HTR-8/SVneo (cell line): ENCODE data around the gene SLC25A29.
"Not testable (repeated sequence)": the region's sequence is repeated elsewhere in the genome, so short reads cannot be mapped to it uniquely, and the experiment has no call there.

Experiments used
- DNase-seq: peaks from one replicate; pipeline ENCODE4 v3.0.0; 2011; ENCODE audit warnings: low spot score, mixed read lengths; ENCODE audit not compliant: insufficient read length
- FAIRE-seq: peaks from 2 replicates; lab custom pipeline; 2011; peaks lifted over from hg19 to GRCh38; lab: Jason Lieb, UNC

The SLC25A29 gene

GRCh38 chr14:100306101-100306997 is at the start of gene SLC25A29:
Gene SLC25A29 (minus strand): TSS chr14:100306444. CDS start chr14:100306232, 212 bp downstream.
- DNase-seq = peak; percentile 91
- FAIRE-seq = peak; percentile 99

DNA sequence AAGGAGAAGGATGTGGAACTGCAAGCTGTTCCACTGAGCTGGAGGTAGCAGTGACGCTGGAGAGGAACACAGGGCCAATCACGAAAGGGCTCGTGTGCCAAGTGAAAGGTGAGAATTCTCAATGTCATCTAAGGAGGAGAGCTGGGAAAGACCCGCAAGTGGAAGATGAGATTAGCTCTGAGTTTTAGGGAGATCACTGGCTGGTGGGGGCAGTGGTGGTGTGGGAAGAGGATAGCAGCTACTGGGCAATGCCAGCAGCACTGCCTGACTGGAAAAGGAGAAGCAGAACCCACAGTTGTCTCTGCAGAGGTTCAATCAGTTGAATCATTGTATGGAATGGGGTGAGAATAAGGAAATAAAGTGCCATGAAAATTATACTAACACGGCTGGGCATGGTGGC is 44.7 kb upstream of the SLC25A29 start:
- no peak for DNase-seq
- peak; percentile 20 for FAIRE-seq

DNA sequence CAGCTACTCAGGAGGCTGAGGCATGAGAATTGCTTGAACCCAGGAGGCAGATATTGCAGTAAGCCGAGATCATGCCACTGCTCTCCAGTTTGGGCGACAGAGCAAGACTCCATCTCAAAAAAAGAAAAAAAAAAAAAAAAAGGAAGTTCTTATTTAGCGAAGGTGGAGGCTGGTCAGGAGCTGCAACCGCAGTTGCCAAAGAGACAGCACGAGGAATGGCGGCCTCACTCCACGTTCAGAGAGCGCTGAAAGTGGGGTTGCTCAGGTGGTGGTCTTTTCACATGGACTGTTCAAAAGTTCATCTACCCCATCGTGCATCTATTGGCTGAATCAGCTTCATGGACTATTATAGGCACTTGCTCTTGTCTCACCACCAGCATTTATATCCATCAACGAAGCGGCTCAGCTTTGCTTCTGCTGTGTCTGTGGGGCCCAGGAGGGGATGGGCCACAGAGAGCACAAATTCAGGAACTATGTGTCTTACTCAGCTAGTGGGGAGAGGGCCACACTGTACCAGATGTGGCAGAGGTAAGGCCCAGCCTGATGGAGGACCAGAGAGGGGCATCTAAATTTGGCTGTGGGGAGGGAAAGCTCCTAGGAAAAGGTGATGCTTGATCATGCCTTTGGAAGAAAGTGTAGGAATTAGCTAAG is 44.2 kb upstream of the SLC25A29 start:
- DNase-seq (no peak), FAIRE-seq (no peak)

DNA sequence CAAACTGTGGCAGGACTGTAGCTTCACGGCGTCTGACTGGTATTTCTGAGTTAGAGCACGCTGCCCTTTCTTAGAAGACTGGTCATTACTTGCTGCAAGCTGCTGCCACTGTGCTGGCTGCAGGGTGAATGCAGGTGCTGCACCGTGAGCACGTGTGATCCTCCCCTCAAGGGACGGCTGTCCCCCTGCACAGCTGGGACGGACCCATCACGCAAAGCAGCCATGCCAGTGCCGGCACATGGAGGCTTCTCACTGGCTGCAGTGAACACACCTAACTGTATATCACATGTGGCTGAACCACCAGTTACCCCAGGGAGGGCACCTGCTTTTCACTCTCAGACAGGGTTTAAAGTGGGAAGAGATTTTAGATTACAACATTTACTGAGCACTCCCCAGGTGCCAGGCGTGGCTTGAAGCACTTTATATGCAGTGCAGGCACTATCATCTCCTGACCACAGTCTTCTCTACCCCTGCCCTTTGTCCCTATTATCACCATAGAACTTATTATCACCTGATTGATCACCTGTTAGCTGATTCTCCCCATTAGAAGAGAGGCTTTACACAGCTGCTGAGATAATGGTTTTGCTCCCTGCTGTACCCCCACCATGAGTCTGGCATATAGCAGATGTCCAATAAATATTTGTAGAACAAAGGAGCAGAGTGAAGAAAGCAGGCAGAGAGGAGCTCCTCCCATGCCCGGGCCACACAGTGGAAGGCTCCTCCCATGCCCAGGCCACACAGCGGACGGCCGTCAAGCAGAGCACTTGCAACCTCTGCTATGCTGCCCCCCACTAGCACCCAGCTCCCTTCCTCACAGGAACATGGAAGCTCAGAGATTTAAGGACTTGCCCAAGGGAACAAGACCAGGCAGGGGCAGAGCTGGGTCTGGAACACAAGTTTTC is 42.8 kb upstream of the SLC25A29 start:
- DNase-seq (no peak), FAIRE-seq (no peak)

DNA sequence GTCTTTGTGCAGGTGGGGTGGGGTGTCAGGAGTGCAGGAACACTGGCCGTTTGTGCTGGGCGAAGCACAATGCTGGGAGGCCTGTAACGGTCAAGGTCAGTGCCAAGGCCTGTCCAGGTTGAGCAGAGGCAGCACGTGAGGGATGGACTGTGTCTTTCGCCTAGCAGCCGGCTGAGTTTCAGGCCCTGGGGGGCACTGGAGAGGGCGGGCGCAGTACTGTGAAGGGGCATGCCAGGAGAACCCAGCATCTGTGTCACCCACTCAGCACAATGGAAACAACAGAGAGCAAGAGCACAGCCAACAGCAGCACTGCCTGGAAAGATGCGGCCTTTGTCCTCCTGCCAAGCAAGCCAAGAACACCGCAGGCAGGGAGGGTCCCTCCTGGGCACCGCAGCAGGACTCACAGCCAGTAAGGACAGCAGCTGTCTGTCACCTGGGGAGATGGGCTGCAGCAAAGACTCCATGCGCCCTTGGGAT is 42.0 kb upstream of the SLC25A29 start:
- FAIRE-seq = no peak
- no peak for DNase-seq

GRCh38 chr14:100346306-100347091 is 40.3 kb upstream of the SLC25A29 start:
- FAIRE-seq = no peak

GRCh38 chr14:100345711-100346110 is 39.5 kb upstream of the SLC25A29 start:
- no peak for FAIRE-seq

More at GRCh38 chr14:100346306-100347091, 40.3 kb upstream of the SLC25A29 start:
- no peak for DNase-seq

GRCh38 chr14:100344657-100345056 is 38.4 kb upstream of the SLC25A29 start:
- not testable (repeated sequence) for FAIRE-seq, DNase-seq

More at GRCh38 chr14:100345711-100346110, 39.5 kb upstream of the SLC25A29 start:
- no peak for DNase-seq

DNA sequence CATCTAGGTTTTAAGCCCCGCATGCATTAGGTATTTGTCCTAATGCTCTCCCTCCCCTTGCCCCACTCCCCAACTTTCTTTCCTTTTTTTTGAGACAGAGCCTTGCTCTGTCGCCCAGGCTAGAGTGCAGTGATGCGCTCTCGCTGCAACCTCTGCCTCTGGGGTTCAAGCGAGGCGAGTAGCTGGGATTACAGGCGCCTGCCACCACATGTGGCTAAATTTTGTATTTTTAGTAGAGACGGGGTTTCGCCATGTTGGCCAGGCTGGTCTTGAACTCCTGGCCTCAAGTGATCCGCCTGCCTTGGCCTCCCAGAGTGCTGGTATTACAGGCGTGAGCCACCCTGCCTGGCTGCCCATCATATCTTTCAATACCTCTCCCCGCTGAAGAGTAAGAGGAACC is 36.6 kb upstream of the SLC25A29 start:
- FAIRE-seq, DNase-seq: not testable (repeated sequence)

DNA sequence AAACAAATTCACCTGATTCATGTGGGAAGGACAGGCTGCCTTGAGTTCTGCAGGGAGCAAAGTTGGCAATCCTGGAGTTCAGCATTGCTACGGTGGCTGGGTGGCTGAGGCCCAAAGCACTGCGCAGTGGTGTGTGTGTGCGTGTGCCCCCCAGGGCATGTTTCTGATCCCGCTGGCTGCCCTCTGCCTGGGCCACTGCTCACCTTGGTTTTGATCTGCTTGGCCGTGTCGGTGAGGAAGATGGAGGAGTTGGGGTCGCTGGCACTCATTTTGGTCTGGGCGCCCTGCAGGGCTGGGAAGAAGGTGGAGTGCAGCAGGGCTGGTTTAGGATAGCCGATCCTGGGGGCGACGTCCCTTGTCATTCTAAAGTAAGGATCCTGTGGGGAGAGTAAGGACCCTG is 36.0 kb upstream of the SLC25A29 start:
- no peak for DNase-seq

DNA sequence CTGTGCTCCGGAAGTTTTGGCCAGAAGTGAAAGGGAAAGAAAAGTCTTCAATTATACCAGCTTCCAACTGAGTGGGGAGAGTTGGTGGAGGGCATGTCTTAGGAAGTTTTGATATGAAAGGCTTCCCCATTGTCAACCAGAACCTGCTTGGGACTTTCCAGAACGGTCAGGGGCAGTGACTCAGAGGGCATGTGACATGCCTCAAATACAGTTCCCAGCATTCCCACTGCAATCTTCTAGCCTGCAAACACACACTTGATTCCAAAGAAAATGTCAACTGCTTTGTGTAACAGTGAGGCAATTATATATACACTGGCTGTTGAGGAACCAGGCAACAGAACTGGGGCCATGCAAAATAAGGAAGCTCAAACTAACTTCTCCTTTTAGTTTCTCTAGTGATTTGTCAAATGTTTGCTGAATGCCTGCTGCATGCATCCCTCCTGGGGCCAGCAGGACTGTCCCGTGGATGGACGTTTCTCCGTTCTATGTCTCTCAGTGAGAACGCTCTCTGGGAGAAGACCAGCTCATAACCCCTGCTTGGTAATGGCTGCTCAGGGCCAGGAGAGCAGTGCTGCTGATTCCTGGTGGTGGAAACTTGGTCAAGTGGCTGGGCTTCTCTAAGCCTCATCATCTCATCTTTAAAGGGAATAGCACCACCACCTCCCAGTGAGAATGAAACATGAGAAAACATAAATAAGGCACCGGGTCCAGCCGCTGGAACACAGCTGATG is 35.2 kb upstream of the SLC25A29 start:
- DNase-seq (peak; percentile 35), FAIRE-seq (no peak)

More for the DNA sequence above, 36.0 kb upstream of the SLC25A29 start:
- FAIRE-seq = no peak

- FAIRE-seq (no peak), DNase-seq (no peak)
Measured at GRCh38 chr14:100340423-100340813, 34.2 kb upstream of the SLC25A29 start.

DNA sequence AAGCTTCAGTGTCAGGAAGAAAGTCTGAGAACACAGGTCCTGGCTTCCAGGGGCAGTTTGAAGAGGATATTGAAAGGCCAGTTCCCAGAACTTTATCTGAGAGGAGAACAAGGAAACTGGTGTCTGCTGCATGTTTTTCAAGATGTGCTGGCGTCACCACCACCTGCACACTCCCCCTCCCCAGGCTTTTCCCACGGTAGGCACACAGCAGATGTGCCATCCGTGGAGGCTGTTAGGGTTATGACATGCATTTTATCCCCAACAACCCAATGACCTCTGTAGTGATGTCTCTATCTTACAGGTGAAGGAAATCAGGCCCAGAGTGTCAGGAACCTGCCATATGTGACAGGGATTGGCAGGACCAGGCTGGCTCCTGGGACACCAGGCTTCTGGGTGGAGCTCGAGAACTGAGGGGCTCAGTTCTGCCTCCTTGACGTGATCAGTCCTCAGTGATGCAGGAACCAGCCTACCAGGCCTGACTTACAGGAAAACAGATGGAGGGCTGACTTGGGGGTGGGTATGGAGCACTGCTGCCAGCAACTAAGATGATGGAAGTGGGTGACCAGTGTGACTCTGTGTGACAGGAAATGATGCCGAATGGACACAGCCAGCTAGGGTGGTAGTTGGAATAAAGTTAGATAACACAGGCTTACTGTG is 33.6 kb upstream of the SLC25A29 start:
- no peak for DNase-seq
- no peak for FAIRE-seq

GRCh38 chr14:100336618-100337530 is 30.6 kb upstream of the SLC25A29 start:
- DNase-seq (no peak), FAIRE-seq (no peak)

- FAIRE-seq = no peak
- no peak for DNase-seq
Measured at GRCh38 chr14:100334904-100335303, 28.7 kb upstream of the SLC25A29 start.

DNA sequence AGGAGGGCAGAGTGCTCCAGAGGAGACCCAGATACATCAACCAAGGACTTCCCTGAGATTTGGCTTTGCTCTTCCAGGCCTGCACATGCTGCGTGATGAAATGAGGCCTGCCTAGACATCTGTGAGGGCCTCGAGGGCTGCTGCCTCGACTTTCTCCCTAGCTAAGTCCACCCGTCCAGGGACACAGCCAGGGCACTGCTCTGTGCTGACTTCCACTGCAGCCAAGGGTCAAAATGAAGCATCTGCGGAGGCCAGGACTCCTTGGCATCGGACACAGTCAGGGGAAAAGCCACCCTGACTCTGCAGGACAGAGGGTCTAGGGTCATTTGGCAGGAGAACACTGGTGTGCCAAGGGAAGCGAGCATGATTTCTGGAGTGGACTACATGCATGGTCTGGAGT is 27.6 kb upstream of the SLC25A29 start:
- FAIRE-seq (no peak), DNase-seq (no peak)

- DNase-seq (no peak), FAIRE-seq (no peak)
Measured at GRCh38 chr14:100333311-100333710, 27.1 kb upstream of the SLC25A29 start.
